ENCODE measurements around the gene PIN1. TPM values are rescaled to one million over a fixed set of nuclear protein-coding genes. Genes with fewer than 3 reads are reported as not detected.

The PIN1 gene
- total RNA-seq, 1 experiment from 2014 or later = 107 TPM

- no peak for TF ChIP-seq NFE2L1 (CRISPR knock-in tag; IDR thresholded peaks at IDR 0.05)
- TF ChIP-seq ZNF281 (CRISPR knock-in tag; IDR thresholded peaks at IDR 0.05) = no peak
- no peak for TF ChIP-seq SP1 (CRISPR knock-in tag; conservative IDR thresholded peaks at IDR 0.05)
- no peak for TF ChIP-seq FOXK1 (CRISPR knock-in tag; IDR thresholded peaks at IDR 0.05)
- Mint-ChIP-seq H3K9me3 (no peaks in the 10 kb centered on the region), H3K27ac (no peak overlapping the region), H3K4me3 (no peak overlapping the region), H3K36me3 (0 out of 2 replicates have a peak, but pooled peaks cover 3% of the 10 kb centered on the region), H3K27me3 (ENCODE audit: low read depth) (no peaks in the 10 kb centered on the region), H3K4me1 (peaks cover 15% of the 10 kb centered on the region)
- peak; percentile 55 for ATAC-seq
- ChIA-PET POLR2A (interaction anchor here (0.6 kb wide), 1 partner anchor 376 kb away, joined by 3 read pairs; no protein-coding TSS in a partner anchor), CTCF (interaction anchor here (0.9 to 1.3 kb wide), 3 partner anchors 29 to 235 kb away, joined by 3 to 4 read pairs (median 4); no protein-coding TSS in a partner anchor)
- DNase-seq (ENCODE audit: low spot score) = no peak
Observed at GRCh38 chr19:9863759-9864158, 28.6 kb downstream of the PIN1 start.

- CTCF ChIA-PET = no interaction called here
- Mint-ChIP-seq H3K9me3 (no peaks in the 10 kb centered on the region), H3K4me1 (peaks cover 15% of the 10 kb centered on the region), H3K36me3 (0 out of 2 replicates have a peak, but pooled peaks cover 3% of the 10 kb centered on the region), H3K4me3 (no peak overlapping the region), H3K27me3 (ENCODE audit: low read depth) (no peaks in the 10 kb centered on the region), H3K27ac (peak overlapping the region; percentile 71)
- POLR2A ChIA-PET = no interaction called here
- ATAC-seq (peak; percentile 33; the same call in 1 of the 2 replicates), DNase-seq (ENCODE audit: low spot score) (no peak)
- TF ChIP-seq IRF1 (CRISPR knock-in tag; IDR thresholded peaks at IDR 0.05) = no peak
- TF ChIP-seq FOXK1 (CRISPR knock-in tag; IDR thresholded peaks at IDR 0.05) = no peak
- TF ChIP-seq E2F5 (CRISPR knock-in tag; IDR thresholded peaks at IDR 0.05) = no peak
- TF ChIP-seq ZSCAN18 (CRISPR knock-in tag; IDR thresholded peaks at IDR 0.05) = no peak
- TF ChIP-seq ZNF416 (CRISPR knock-in tag; IDR thresholded peaks at IDR 0.05) = no peak
- TF ChIP-seq AFF4 (CRISPR knock-in tag; IDR thresholded peaks at IDR 0.05; ENCODE audit: borderline replicate concordance) = no peak
- no peak for TF ChIP-seq HMGXB4 (CRISPR knock-in tag; IDR thresholded peaks at IDR 0.05)
- no peak for TF ChIP-seq ZBTB43 (CRISPR knock-in tag; IDR thresholded peaks at IDR 0.05)
- TF ChIP-seq ZNF281 (CRISPR knock-in tag; IDR thresholded peaks at IDR 0.05) = no peak
- TF ChIP-seq E2F4 (CRISPR knock-in tag; IDR thresholded peaks at IDR 0.05; ENCODE audit: borderline replicate concordance, low read depth) = no peak
- TF ChIP-seq NR2C2 (CRISPR knock-in tag; IDR thresholded peaks at IDR 0.05) = no peak
- no peak for TF ChIP-seq SP1 (CRISPR knock-in tag; conservative IDR thresholded peaks at IDR 0.05)
- no peak for TF ChIP-seq TCF7 (CRISPR knock-in tag; IDR thresholded peaks at IDR 0.05; ENCODE audit: low read depth)
Observed at GRCh38 chr19:9865732-9866501, 30.8 kb downstream of the PIN1 start.
